ENCODE data around the gene PCDH9. TPM values are rescaled to one million over a fixed set of nuclear protein-coding genes. Genes with fewer than 3 reads are reported as not detected.

Gene PCDH9
- total RNA-seq, 1 donor from 2014 or later = 1.9 TPM

DNA sequence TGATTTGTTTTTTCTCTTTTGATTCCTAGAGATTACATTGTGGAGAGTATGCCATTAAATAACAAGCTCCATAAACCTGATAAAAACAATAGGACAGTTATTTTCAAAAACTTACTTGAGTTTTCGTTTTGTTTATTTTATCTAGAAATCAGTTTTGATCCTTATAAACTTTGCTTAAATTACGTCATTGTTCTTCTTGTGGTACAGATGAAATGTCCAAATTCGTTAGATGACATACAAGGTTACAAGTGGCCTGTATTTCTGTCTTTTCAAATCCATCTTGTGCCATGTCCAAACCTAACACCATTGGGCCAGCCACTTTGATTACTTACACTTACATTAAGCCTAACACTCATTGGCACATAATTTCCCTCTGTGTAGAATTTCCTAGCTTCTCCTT, 372.0 kb downstream of the PCDH9 start:
- Mint-ChIP-seq H3K4me1 (ENCODE audit: unreplicated experiment) (peaks cover 24% of the 10 kb centered on the region), H3K9me3 (ENCODE audit: unreplicated experiment) (no peaks in the 10 kb centered on the region), H3K27ac (ENCODE audit: unreplicated experiment) (no peak overlapping the region), H3K27me3 (ENCODE audit: unreplicated experiment) (no peaks in the 10 kb centered on the region), H3K4me3 (ENCODE audit: unreplicated experiment) (no peak overlapping the region), H3K36me3 (ENCODE audit: low read depth, unreplicated experiment) (no peaks in the 10 kb centered on the region)
- no peak for DNase-seq (ENCODE audit: low spot score)
- no peak for TF ChIP-seq CTCF (IDR thresholded peaks at IDR 0.05; ENCODE audit: unreplicated experiment)

DNA sequence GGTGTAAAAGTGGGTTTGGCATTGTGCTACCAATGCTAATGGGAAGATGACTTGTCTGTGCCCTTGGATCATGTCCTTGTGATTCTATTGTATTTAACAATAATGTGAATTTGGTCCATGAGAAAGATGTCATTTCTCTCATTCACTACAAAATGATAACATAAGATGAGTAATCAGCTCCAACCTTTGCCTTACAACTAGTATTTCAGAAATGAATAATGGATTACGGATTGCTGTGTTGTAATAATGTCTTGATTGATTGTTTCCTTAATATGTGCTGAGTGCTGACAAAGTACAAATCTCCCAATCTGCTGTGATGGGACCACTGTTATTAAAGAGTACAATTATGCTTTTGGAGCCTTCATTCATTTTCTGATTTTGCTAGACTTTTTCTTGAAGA, 375.0 kb downstream of the PCDH9 start:
- Mint-ChIP-seq H3K4me3 (ENCODE audit: unreplicated experiment) (no peak overlapping the region), H3K9me3 (ENCODE audit: unreplicated experiment) (no peaks in the 10 kb centered on the region), H3K27me3 (ENCODE audit: unreplicated experiment) (no peaks in the 10 kb centered on the region), H3K36me3 (ENCODE audit: low read depth, unreplicated experiment) (no peaks in the 10 kb centered on the region), H3K27ac (ENCODE audit: unreplicated experiment) (no peak overlapping the region), H3K4me1 (ENCODE audit: unreplicated experiment) (peaks cover 24% of the 10 kb centered on the region)
- no peak for DNase-seq (ENCODE audit: low spot score)
- no peak for TF ChIP-seq CTCF (IDR thresholded peaks at IDR 0.05; ENCODE audit: unreplicated experiment)

DNA sequence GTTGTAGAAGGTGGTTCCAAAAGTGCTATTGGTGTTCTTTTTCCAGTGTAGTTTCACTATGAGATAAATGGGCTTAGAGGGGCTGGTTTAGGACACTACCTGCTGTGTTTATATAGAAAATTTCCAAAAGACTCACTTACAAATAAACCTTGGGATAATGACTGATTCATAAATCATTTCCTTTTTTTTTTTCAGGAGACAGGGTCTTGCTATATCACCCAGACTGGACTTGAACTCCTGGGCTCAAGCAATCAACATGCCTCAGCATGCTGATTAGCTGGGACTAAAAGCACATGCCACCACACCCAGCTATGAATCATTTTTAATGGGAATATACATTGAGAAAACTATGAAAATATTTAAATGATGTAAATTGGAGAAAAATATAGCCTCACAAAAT, 376.6 kb downstream of the PCDH9 start:
- peaks cover 18% of the 10 kb centered on the region for H3K4me1 Mint-ChIP-seq (ENCODE audit: unreplicated experiment)
- no peaks in the 10 kb centered on the region for H3K36me3 Mint-ChIP-seq (ENCODE audit: low read depth, unreplicated experiment)
- H3K9me3 Mint-ChIP-seq (ENCODE audit: unreplicated experiment) = no peaks in the 10 kb centered on the region
- TF ChIP-seq CTCF (IDR thresholded peaks at IDR 0.05; ENCODE audit: unreplicated experiment) = no peak
- DNase-seq (ENCODE audit: low spot score) = no peak
- no peak overlapping the region for H3K4me3 Mint-ChIP-seq (ENCODE audit: unreplicated experiment)
- no peaks in the 10 kb centered on the region for H3K27me3 Mint-ChIP-seq (ENCODE audit: unreplicated experiment)
- H3K27ac Mint-ChIP-seq (ENCODE audit: unreplicated experiment) = no peak overlapping the region

- H3K27me3 Mint-ChIP-seq (ENCODE audit: unreplicated experiment) = no peaks in the 10 kb centered on the region
- TF ChIP-seq CTCF (IDR thresholded peaks at IDR 0.05; ENCODE audit: unreplicated experiment) = no peak
- H3K9me3 Mint-ChIP-seq (ENCODE audit: unreplicated experiment) = no peaks in the 10 kb centered on the region
- no peaks in the 10 kb centered on the region for H3K36me3 Mint-ChIP-seq (ENCODE audit: low read depth, unreplicated experiment)
- H3K4me3 Mint-ChIP-seq (ENCODE audit: unreplicated experiment) = no peak overlapping the region
- no peak overlapping the region for H3K27ac Mint-ChIP-seq (ENCODE audit: unreplicated experiment)
- H3K4me1 Mint-ChIP-seq (ENCODE audit: unreplicated experiment) = peaks cover 9% of the 10 kb centered on the region
- no peak for DNase-seq (ENCODE audit: low spot score)
These were observed 380.4 kb downstream of the PCDH9 start for GRCh38 chr13:66849706-66850105.

DNA sequence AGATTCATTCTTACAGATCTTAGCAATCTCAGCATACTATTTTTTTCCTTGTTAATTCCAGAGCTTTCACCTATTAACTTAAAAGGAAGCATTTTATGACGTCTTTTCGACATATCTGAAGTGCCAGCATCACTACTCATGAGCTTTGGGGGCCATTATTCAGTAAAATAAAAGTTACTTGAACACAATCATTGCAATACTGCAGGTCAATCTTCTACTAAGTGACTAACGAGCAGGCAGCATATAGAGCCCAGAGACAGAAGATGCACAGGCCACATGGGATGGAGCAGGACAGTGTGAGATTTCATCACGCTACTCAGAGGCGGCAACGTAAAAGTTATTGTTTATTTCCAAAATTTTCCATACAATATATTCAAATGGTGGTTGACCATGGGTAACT, 382.6 kb downstream of the PCDH9 start:
- H3K27me3 Mint-ChIP-seq (ENCODE audit: unreplicated experiment) = no peaks in the 10 kb centered on the region
- no peak for TF ChIP-seq CTCF (IDR thresholded peaks at IDR 0.05; ENCODE audit: unreplicated experiment)
- no peaks in the 10 kb centered on the region for H3K9me3 Mint-ChIP-seq (ENCODE audit: unreplicated experiment)
- no peak for DNase-seq (ENCODE audit: low spot score)
- no peaks in the 10 kb centered on the region for H3K36me3 Mint-ChIP-seq (ENCODE audit: low read depth, unreplicated experiment)
- peaks cover under 1% of the 10 kb centered on the region for H3K4me1 Mint-ChIP-seq (ENCODE audit: unreplicated experiment)
- H3K4me3 Mint-ChIP-seq (ENCODE audit: unreplicated experiment) = no peak overlapping the region
- no peak overlapping the region for H3K27ac Mint-ChIP-seq (ENCODE audit: unreplicated experiment)

Measured in endothelial cell (in vitro differentiated cells).